H9 (cell line): ENCODE results near the gene CALCOCO1. TPM values are rescaled to one million over a fixed set of nuclear protein-coding genes. Genes with fewer than 3 reads are reported as not detected.

ENCODE experiments used
- DNase-seq: peaks from one replicate; pipeline ENCODE4 v3.0.0-alpha.2; 2017
- H2AFZ ChIP-seq: one replicate; pipeline ENCODE4 v1.6.1; 2013; ENCODE audit warnings: mild to moderate bottlenecking, low read length, control low read depth, moderate library complexity
- H2AK5ac ChIP-seq: 2 replicates; pipeline ENCODE4 v1.6.1; 2013; ENCODE audit warnings: low read length, control low read depth, mixed read lengths; ENCODE audit not compliant: insufficient read length
- H2BK120ac ChIP-seq: one replicate; pipeline ENCODE4 v1.6.1; 2013; ENCODE audit warnings: low read depth, mild to moderate bottlenecking, low read length, control low read depth, inconsistent platforms; ENCODE audit not compliant: poor library complexity, severe bottlenecking
- H2BK12ac ChIP-seq: 2 replicates; pipeline ENCODE4 v1.6.1; 2013; ENCODE audit warnings: low read length, control low read depth, mixed read lengths, low read depth; ENCODE audit not compliant: insufficient read length
- H2BK15ac ChIP-seq: 2 replicates; pipeline ENCODE4 v1.6.1; 2013; ENCODE audit warnings: low read depth, low read length, control low read depth
- H2BK20ac ChIP-seq: one replicate; pipeline ENCODE4 v1.6.1; 2013; ENCODE audit warnings: low read depth, mild to moderate bottlenecking, low read length, control low read depth, inconsistent platforms; ENCODE audit not compliant: poor library complexity, severe bottlenecking
- H2BK5ac ChIP-seq: 2 replicates; pipeline ENCODE4 v1.6.1; 2013; ENCODE audit warnings: low read length, control low read depth, mixed read lengths; ENCODE audit not compliant: insufficient read length
- H3K14ac ChIP-seq: 2 replicates; pipeline ENCODE4 v1.6.1; 2013; ENCODE audit warnings: low read length, control low read depth; ENCODE audit not compliant: insufficient read depth
- H3K18ac ChIP-seq: 2 replicates; pipeline ENCODE4 v1.6.1; 2013; ENCODE audit warnings: low read depth, mild to moderate bottlenecking, mixed read lengths, low read length, control low read depth; ENCODE audit not compliant: insufficient read length
- H3K23ac ChIP-seq: 2 replicates; pipeline ENCODE4 v1.6.1; 2013; ENCODE audit warnings: low read length, control low read depth, mixed read lengths, low read depth; ENCODE audit not compliant: insufficient read length
- H3K23me2 ChIP-seq: 2 replicates; pipeline ENCODE4 v1.6.1; 2013; ENCODE audit warnings: low read depth, mild to moderate bottlenecking, mixed read lengths, low read length, control low read depth; ENCODE audit not compliant: insufficient read length, poor library complexity, severe bottlenecking
- H3K27ac ChIP-seq: 2 replicates; pipeline ENCODE4 v1.5.1; 2013; ENCODE audit warnings: low read length, control low read depth, mixed read lengths, low read depth; ENCODE audit not compliant: insufficient read length
- H3K27me3 ChIP-seq: 2 replicates; pipeline ENCODE4 v1.6.1; 2013; ENCODE audit warnings: low read length, control low read depth, inconsistent platforms; ENCODE audit not compliant: insufficient read depth
- H3K4ac ChIP-seq: 2 replicates; pipeline ENCODE4 v1.6.1; 2013; ENCODE audit warnings: low read depth, mild to moderate bottlenecking, control low read depth, inconsistent platforms, low read length, moderate library complexity
- H3K4me1 ChIP-seq: 2 replicates; pipeline ENCODE4 v1.6.1; 2013; ENCODE audit warnings: low read length, control low read depth, inconsistent platforms; ENCODE audit not compliant: insufficient read depth
- H3K4me2 ChIP-seq: 2 replicates; pipeline ENCODE4 v1.6.1; 2013; ENCODE audit warnings: low read length, control low read depth, mixed read lengths; ENCODE audit not compliant: insufficient read length, insufficient read depth
- H3K56ac ChIP-seq: 2 replicates; pipeline ENCODE4 v1.6.1; 2013; ENCODE audit warnings: low read depth, mild to moderate bottlenecking, mixed read lengths, low read length, control low read depth; ENCODE audit not compliant: insufficient read length
- H3K79me1 ChIP-seq: 2 replicates; pipeline ENCODE4 v1.6.1; 2013; ENCODE audit warnings: low read depth, mild to moderate bottlenecking, moderate library complexity, low read length, control low read depth, inconsistent platforms; ENCODE audit not compliant: insufficient read depth, poor library complexity, severe bottlenecking
- H3K79me2 ChIP-seq: 2 replicates; pipeline ENCODE4 v1.6.1; 2013; ENCODE audit warnings: low read length, control low read depth, inconsistent platforms; ENCODE audit not compliant: insufficient read depth
- H3K9ac ChIP-seq: 2 replicates; pipeline ENCODE4 v1.6.1; 2013; ENCODE audit warnings: low read length, control low read depth, mixed read lengths; ENCODE audit not compliant: insufficient read length; ENCODE audit errors: extremely low read depth
- H3K9me3 ChIP-seq: one replicate; pipeline ENCODE4 v1.6.1; 2013; ENCODE audit warnings: low read depth, low read length, inconsistent platforms; ENCODE audit not compliant: control insufficient read depth
- H3T11ph ChIP-seq: one replicate; pipeline ENCODE4 v1.6.1; 2013; ENCODE audit warnings: mild to moderate bottlenecking, low read length, control low read depth, inconsistent platforms
- H4K20me1 ChIP-seq: one replicate; pipeline ENCODE4 v1.6.1; 2013; ENCODE audit not compliant: control insufficient read depth, insufficient read length, insufficient read depth
- H4K5ac ChIP-seq: 2 replicates; pipeline ENCODE4 v1.6.1; 2013; ENCODE audit warnings: low read depth, mild to moderate bottlenecking, mixed read lengths, low read length, control low read depth; ENCODE audit not compliant: insufficient read length
- H4K8ac ChIP-seq: replicated peaks from 2 replicates; pipeline ENCODE4 v1.6.1; 2013; ENCODE audit warnings: low read length, control low read depth, mixed read lengths, low read depth; ENCODE audit not compliant: insufficient read length
- H4K91ac ChIP-seq: 2 replicates; pipeline ENCODE4 v1.6.1; 2013; ENCODE audit warnings: low read depth, mild to moderate bottlenecking, moderate library complexity, mixed read lengths, low read length, control low read depth; ENCODE audit not compliant: insufficient read length
- H3K27ac Mint-ChIP-seq, 3 experiments: 2 replicates in 2 of 3; 3 replicates in 1 of 3; pipeline ENCODE4 v1.8.0; 2020 to 2021; ENCODE audit warnings: mixed read lengths in 3 of 3, mild to moderate bottlenecking in 1 of 3, moderate library complexity in 1 of 3
- H3K27me3 Mint-ChIP-seq: 2 replicates; pipeline ENCODE4 v1.8.0; 2021; ENCODE audit warnings: low read depth, mild to moderate bottlenecking, moderate library complexity, mixed read lengths
- H3K36me3 Mint-ChIP-seq, 3 experiments: 2 replicates in 2 of 3; 3 replicates in 1 of 3; pipeline ENCODE4 v1.8.0; 2020 to 2021; ENCODE audit warnings: low read depth in 3 of 3, mixed read lengths in 3 of 3; ENCODE audit not compliant: insufficient read depth in 1 of 3
- H3K4me1 Mint-ChIP-seq, 2 experiments: 2 replicates each; pipeline ENCODE4 v1.8.0; 2020; ENCODE audit warnings: mixed read lengths in 2 of 2
- H3K4me3 Mint-ChIP-seq, 2 experiments: 2 replicates in 1 of 2; 3 replicates in 1 of 2; pipeline ENCODE4 v1.8.0; 2020 to 2021; ENCODE audit warnings: mild to moderate bottlenecking in 2 of 2, mixed read lengths in 2 of 2, moderate library complexity in 1 of 2
- H3K9me3 Mint-ChIP-seq, 2 experiments: 2 replicates in 1 of 2; 3 replicates in 1 of 2; pipeline ENCODE4 v1.8.0; 2020; ENCODE audit warnings: mild to moderate bottlenecking in 2 of 2, mixed read lengths in 2 of 2, moderate library complexity in 1 of 2
- CTCF ChIP-seq: fragments of 200-600 bp; sonication (generic); conservative IDR thresholded peaks from 3 replicates; pipeline ENCODE4 v1.8.0; 2021; ENCODE audit warnings: antibody characterized with exemption, mild to moderate bottlenecking
- WGBS: extraction: QIAGEN DNeasy Blood & Tissue Kit; methylation state at CpG from one replicate; pipeline ENCODE4 v1.1.7; 2013; ENCODE audit warnings: missing lambda C conversion rate, low lambda C conversion rate, mixed read lengths; ENCODE audit not compliant: insufficient read length; ENCODE audit errors: extremely low coverage; 5-methylcytosine and 5-hydroxymethylcytosine counted together
- total RNA-seq: library from RNA; stranded (reverse); gene quantifications from 2 replicates; pipeline ENCODE4 v1.2.1, GENCODE V29; 2021

Gene CALCOCO1
- total RNA-seq, 1 experiment from 2014 or later, result 22.3 TPM

DNA sequence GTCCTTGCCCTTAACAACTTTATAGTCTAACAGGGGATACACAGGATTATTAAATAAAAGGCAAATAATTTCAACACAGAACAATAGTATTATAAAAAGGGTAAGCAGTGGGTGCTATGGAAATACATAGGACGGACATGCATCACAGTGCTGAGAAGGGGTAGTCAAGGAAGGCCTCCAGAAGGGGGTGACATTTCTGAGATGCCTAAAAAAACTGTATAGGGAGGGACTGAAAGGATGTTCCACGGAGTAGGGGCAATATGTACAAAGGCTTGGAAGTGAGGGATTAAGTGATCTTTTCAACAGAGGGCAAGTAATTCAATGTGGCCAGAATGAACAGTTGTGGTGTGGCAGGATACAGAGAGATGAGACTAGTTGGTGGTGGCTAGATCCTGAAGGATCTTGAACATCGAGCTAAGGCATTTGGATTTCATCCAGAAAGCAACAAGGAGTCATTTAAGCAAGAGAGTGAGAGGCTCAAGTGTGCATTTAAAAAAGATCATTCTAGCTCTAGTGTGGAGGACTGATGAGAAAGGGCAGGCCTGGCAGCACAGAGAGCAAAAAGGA is 42.5 kb downstream of the CALCOCO1 start:
- Histone ChIP-seq H2BK5ac (no peak overlapping the region), H3K23ac (no peak overlapping the region), H3K79me2 (no peaks in the 10 kb centered on the region), H3K27ac (no peak overlapping the region), H3T11ph (no peak overlapping the region), H2BK12ac (no peak overlapping the region), H3K14ac (no peak overlapping the region), H4K5ac (no peak overlapping the region), H2BK15ac (no peak overlapping the region), H3K9me3 (no peaks in the 10 kb centered on the region), H3K4ac (no peak overlapping the region), H3K56ac (no peak overlapping the region), H4K20me1 (no peaks in the 10 kb centered on the region), H4K91ac (no peak overlapping the region), H2BK120ac (no peak overlapping the region), H2AK5ac (no peak overlapping the region), H3K4me1 (no peaks in the 10 kb centered on the region), H3K4me2 (no peak overlapping the region), H3K79me1 (no peaks in the 10 kb centered on the region), H3K23me2 (no peaks in the 10 kb centered on the region), H3K27me3 (no peaks in the 10 kb centered on the region), H3K18ac (no peak overlapping the region), H3K9ac (no peak overlapping the region), H4K8ac (no peak overlapping the region), H2BK20ac (no peak overlapping the region), H2AFZ (no peak overlapping the region)
- DNase-seq, result no peak
- Mint-ChIP-seq H3K27me3 (no peaks in the 10 kb centered on the region; the same call in 1 of the 2 replicates), H3K36me3 (no peaks in the 10 kb centered on the region), H3K27ac (peak overlapping the region in 1 of 3 experiments; percentile 42; a peak in 1 of 7 replicates), H3K9me3 (no peaks in the 10 kb centered on the region), H3K4me1 (peaks cover 5 to 16% of the 10 kb centered on the region in 2 experiments), H3K4me3 (no peak overlapping the region)
- no CpG with 5 or more reads among the region's 3 CpGs for WGBS
- TF ChIP-seq CTCF, result no peak
